Measurements from ENCODE around the gene KRTAP5-1. TPM values are rescaled to one million over a fixed set of nuclear protein-coding genes. Genes with fewer than 3 reads are reported as not detected.
"Not testable (repeated sequence)": the region's sequence is repeated elsewhere in the genome, so short reads cannot be mapped to it uniquely, and the experiment has no call there.

The KRTAP5-1 gene
- total RNA-seq, 2 experiments from 2014 or later, result not detected

GRCh38 chr11:1589996-1590395 is 4.9 kb upstream of the KRTAP5-1 start:
- Mint-ChIP-seq H3K27ac (no peak overlapping the region), H3K9me3 (peaks cover 6% of the 10 kb centered on the region), H3K4me3 (no peak overlapping the region), H3K27me3 (peaks cover 51% of the 10 kb centered on the region), H3K4me1 (peaks cover 8% of the 10 kb centered on the region), H3K36me3 (peaks cover 5% of the 10 kb centered on the region)
- no peak for DNase-seq

GRCh38 chr11:1589191-1589963 is 4.3 kb upstream of the KRTAP5-1 start:
- not testable (repeated sequence) for H3K36me3 Mint-ChIP-seq, DNase-seq, H3K4me1 Mint-ChIP-seq, H3K9me3 Mint-ChIP-seq
- peak overlapping the region; percentile 46 for H3K4me3 Mint-ChIP-seq
- peaks cover 46% of the 10 kb centered on the region for H3K27me3 Mint-ChIP-seq
- peak overlapping the region; percentile 79 for H3K27ac Mint-ChIP-seq

- Mint-ChIP-seq H3K4me1 (peaks cover 13% of the 10 kb centered on the region), H3K9me3 (peaks cover 6% of the 10 kb centered on the region), H3K27ac (no peak overlapping the region), H3K4me3 (no peak overlapping the region), H3K36me3 (peaks cover 5% of the 10 kb centered on the region), H3K27me3 (peaks cover 42% of the 10 kb centered on the region)
- no peak for DNase-seq
Measured at GRCh38 chr11:1586699-1587098, 1.6 kb upstream of the KRTAP5-1 start.

- H3K27me3 Mint-ChIP-seq, result peaks cover 29% of the 10 kb centered on the region
- DNase-seq, H3K9me3 Mint-ChIP-seq, H3K4me1 Mint-ChIP-seq, H3K27ac Mint-ChIP-seq, H3K4me3 Mint-ChIP-seq, H3K36me3 Mint-ChIP-seq: not testable (repeated sequence)
Measured at GRCh38 chr11:1582909-1583308, 2.2 kb downstream of the KRTAP5-1 start.

GRCh38 chr11:1581976-1582375 is 3.1 kb downstream of the KRTAP5-1 start:
- peaks cover 27% of the 10 kb centered on the region for H3K27me3 Mint-ChIP-seq
- H3K4me1 Mint-ChIP-seq, result peaks cover 7% of the 10 kb centered on the region
- no peaks in the 10 kb centered on the region for H3K36me3 Mint-ChIP-seq
- H3K4me3 Mint-ChIP-seq, result no peak overlapping the region
- no peak for DNase-seq
- H3K27ac Mint-ChIP-seq, result no peak overlapping the region
- H3K9me3 Mint-ChIP-seq, result peaks cover 5% of the 10 kb centered on the region

- no peak overlapping the region for H3K4me3 Mint-ChIP-seq
- peaks cover 5% of the 10 kb centered on the region for H3K9me3 Mint-ChIP-seq
- DNase-seq, result no peak
- peaks cover 15% of the 10 kb centered on the region for H3K27me3 Mint-ChIP-seq
- H3K27ac Mint-ChIP-seq, result no peak overlapping the region
- no peaks in the 10 kb centered on the region for H3K36me3 Mint-ChIP-seq
- H3K4me1 Mint-ChIP-seq, result peaks cover 8% of the 10 kb centered on the region
Measured at GRCh38 chr11:1576825-1577224, 8.3 kb downstream of the KRTAP5-1 start.

- H3K4me1 Mint-ChIP-seq, H3K9me3 Mint-ChIP-seq, DNase-seq, H3K4me3 Mint-ChIP-seq, H3K36me3 Mint-ChIP-seq, H3K27ac Mint-ChIP-seq: not testable (repeated sequence)
- H3K27me3 Mint-ChIP-seq, result peaks cover 15% of the 10 kb centered on the region
Measured at GRCh38 chr11:1575756-1576155, 9.3 kb downstream of the KRTAP5-1 start.

- no peak for DNase-seq
- H3K27ac Mint-ChIP-seq, result no peak overlapping the region
- peaks cover 15% of the 10 kb centered on the region for H3K27me3 Mint-ChIP-seq
- peaks cover 5% of the 10 kb centered on the region for H3K9me3 Mint-ChIP-seq
- H3K4me1 Mint-ChIP-seq, result peaks cover 15% of the 10 kb centered on the region
- no peak overlapping the region for H3K4me3 Mint-ChIP-seq
- no peaks in the 10 kb centered on the region for H3K36me3 Mint-ChIP-seq
Measured at GRCh38 chr11:1574933-1575242, 10.2 kb downstream of the KRTAP5-1 start.

- peaks cover 15% of the 10 kb centered on the region for H3K27me3 Mint-ChIP-seq
Measured at GRCh38 chr11:1574238-1574932, 10.7 kb downstream of the KRTAP5-1 start.

GRCh38 chr11:1573903-1574237 is 11.2 kb downstream of the KRTAP5-1 start:
- Mint-ChIP-seq H3K4me1 (peaks cover 15% of the 10 kb centered on the region), H3K36me3 (no peaks in the 10 kb centered on the region), H3K4me3 (no peak overlapping the region), H3K27me3 (peaks cover 15% of the 10 kb centered on the region), H3K27ac (no peak overlapping the region), H3K9me3 (peaks cover 5% of the 10 kb centered on the region)
- DNase-seq, result no peak

More at GRCh38 chr11:1574238-1574932, 10.7 kb downstream of the KRTAP5-1 start:
- Mint-ChIP-seq H3K27ac (no peak overlapping the region), H3K4me3 (peak overlapping the region; percentile 18), H3K4me1 (peaks cover 15% of the 10 kb centered on the region), H3K9me3 (peaks cover 5% of the 10 kb centered on the region), H3K36me3 (no peaks in the 10 kb centered on the region)
- peak; percentile 69 for DNase-seq

GRCh38 chr11:1573077-1573902 is 11.8 kb downstream of the KRTAP5-1 start:
- H3K36me3 Mint-ChIP-seq, result no peaks in the 10 kb centered on the region
- no peak for DNase-seq
- peak overlapping the region; percentile 45 for H3K4me3 Mint-ChIP-seq
- H3K4me1 Mint-ChIP-seq, result peaks cover 15% of the 10 kb centered on the region
- H3K27ac Mint-ChIP-seq, result no peak overlapping the region
- H3K9me3 Mint-ChIP-seq, result no peaks in the 10 kb centered on the region
- peaks cover 15% of the 10 kb centered on the region for H3K27me3 Mint-ChIP-seq

GRCh38 chr11:1572197-1573076 is 12.6 kb downstream of the KRTAP5-1 start, which contains the start of gene DUSP8:
Gene DUSP8, minus strand, starts transcription at chr11:1572271. Its CDS starts 6,445 bp downstream, at chr11:1565826.
- peaks cover 15% of the 10 kb centered on the region for H3K4me1 Mint-ChIP-seq
- H3K27me3 Mint-ChIP-seq, result peaks cover 15% of the 10 kb centered on the region
- no peaks in the 10 kb centered on the region for H3K36me3 Mint-ChIP-seq
- H3K9me3 Mint-ChIP-seq, result no peaks in the 10 kb centered on the region
- DNase-seq, result peak; percentile 93
- peak within 1 kb of the TSS; percentile 45 for H3K4me3 Mint-ChIP-seq
- H3K27ac Mint-ChIP-seq, result no peak within 1 kb of the TSS

GRCh38 chr11:1571760-1572196 is 13.3 kb downstream of the KRTAP5-1 start:
- H3K9me3 Mint-ChIP-seq, result no peaks in the 10 kb centered on the region
- peaks cover 15% of the 10 kb centered on the region for H3K27me3 Mint-ChIP-seq
- no peak for DNase-seq
- peaks cover 15% of the 10 kb centered on the region for H3K4me1 Mint-ChIP-seq
- H3K27ac Mint-ChIP-seq, result no peak overlapping the region
- H3K4me3 Mint-ChIP-seq, result no peak overlapping the region
- no peaks in the 10 kb centered on the region for H3K36me3 Mint-ChIP-seq

Measured in activated naive CD8-positive, alpha-beta T cell treated with anti-CD3 and anti-CD28 coated beads for 36 hours (primary cell).